Prostate gland (tissue), 2 donors: ENCODE data around the gene CRYBG1.

Experiments
- POLR2A ChIP-seq: fragments of 450-650 bp; IDR thresholded peaks from one replicate; pipeline ENCODE4 v1.6.1; 2016; ENCODE audit warnings: antibody characterized with exemption, mild to moderate bottlenecking
- TF ChIP-seq, protein P1 (sequence below), 4 experiments: fragments of 200-600 bp in 2 of 4; fragments of 450-650 bp in 2 of 4; sonication (generic) in 2 of 4; IDR thresholded peaks; 1 replicate in 3 of 4; 2 replicates in 1 of 4; pipeline ENCODE4 v1.5.1; 2016 to 2019; ENCODE audit warnings: antibody characterized with exemption in 4 of 4, mild to moderate bottlenecking in 2 of 4, moderate library complexity in 2 of 4

GRCh38 chr6:106434530-106434929, 74.0 kb downstream of the CRYBG1 start:
- TF ChIP-seq, protein P1, sequence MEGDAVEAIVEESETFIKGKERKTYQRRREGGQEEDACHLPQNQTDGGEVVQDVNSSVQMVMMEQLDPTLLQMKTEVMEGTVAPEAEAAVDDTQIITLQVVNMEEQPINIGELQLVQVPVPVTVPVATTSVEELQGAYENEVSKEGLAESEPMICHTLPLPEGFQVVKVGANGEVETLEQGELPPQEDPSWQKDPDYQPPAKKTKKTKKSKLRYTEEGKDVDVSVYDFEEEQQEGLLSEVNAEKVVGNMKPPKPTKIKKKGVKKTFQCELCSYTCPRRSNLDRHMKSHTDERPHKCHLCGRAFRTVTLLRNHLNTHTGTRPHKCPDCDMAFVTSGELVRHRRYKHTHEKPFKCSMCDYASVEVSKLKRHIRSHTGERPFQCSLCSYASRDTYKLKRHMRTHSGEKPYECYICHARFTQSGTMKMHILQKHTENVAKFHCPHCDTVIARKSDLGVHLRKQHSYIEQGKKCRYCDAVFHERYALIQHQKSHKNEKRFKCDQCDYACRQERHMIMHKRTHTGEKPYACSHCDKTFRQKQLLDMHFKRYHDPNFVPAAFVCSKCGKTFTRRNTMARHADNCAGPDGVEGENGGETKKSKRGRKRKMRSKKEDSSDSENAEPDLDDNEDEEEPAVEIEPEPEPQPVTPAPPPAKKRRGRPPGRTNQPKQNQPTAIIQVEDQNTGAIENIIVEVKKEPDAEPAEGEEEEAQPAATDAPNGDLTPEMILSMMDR (IDR thresholded peaks at IDR 0.05), result no peak
- no peak for TF ChIP-seq POLR2A
